Spleen (tissue), 11 donors: ENCODE results near the gene BCAR1. TPM values are rescaled to one million over a fixed set of nuclear protein-coding genes. Genes with fewer than 3 reads are reported as not detected.
A peak's percentile ranks its signal among the peaks of the same experiment; 100 is the strongest.

Experiments used
- DNase-seq: peaks from one replicate; pipeline ENCODE4 v3.0.0-alpha.2; 2020
- H3K27ac ChIP-seq, 8 donors: fragments of 200-600 bp; sonication (generic) in 7 of 8; 1 replicate in 4 of 8; 2 replicates in 4 of 8; pipeline versions ENCODE4 v1.5.0 to v1.8.0; 2016 to 2021; ENCODE audit warnings: inconsistent platforms in 4 of 8, mild to moderate bottlenecking in 4 of 8, moderate library complexity in 1 of 8
- H3K27me3 ChIP-seq, 7 donors: fragments of 200-600 bp; sonication (generic) in 6 of 7; replicated peaks in 1 of 7; 1 replicate in 4 of 7; 2 replicates in 3 of 7; pipeline versions ENCODE4 v1.5.0 to v1.8.0; 2016 to 2021; ENCODE audit warnings: inconsistent platforms in 3 of 7, mild to moderate bottlenecking in 1 of 7
- H3K36me3 ChIP-seq, 6 donors: fragments of 200-600 bp; sonication (generic) in 5 of 6; 1 replicate in 4 of 6; 2 replicates in 2 of 6; pipeline versions ENCODE4 v1.5.0 to v1.8.0; 2016 to 2021; ENCODE audit warnings: inconsistent platforms in 2 of 6
- H3K4me1 ChIP-seq, 6 donors: fragments of 200-600 bp; sonication (generic) in 5 of 6; 1 replicate in 3 of 6; 2 replicates in 3 of 6; pipeline versions ENCODE4 v1.5.0 to v1.8.0; 2016 to 2021; ENCODE audit warnings: inconsistent platforms in 3 of 6
- H3K4me3 ChIP-seq, 8 donors: fragments of 200-600 bp; sonication (generic) in 7 of 8; 1 replicate in 4 of 8; 2 replicates in 4 of 8; pipeline versions ENCODE4 v1.5.0 to v1.8.0; 2016 to 2021; ENCODE audit warnings: inconsistent platforms in 4 of 8, mild to moderate bottlenecking in 4 of 8, moderate library complexity in 2 of 8
- H3K9me3 ChIP-seq, 8 donors: fragments of 200-600 bp; sonication (generic) in 7 of 8; 1 replicate in 4 of 8; 2 replicates in 4 of 8; pipeline versions ENCODE4 v1.5.0 to v1.8.0; 2016 to 2021; ENCODE audit warnings: inconsistent platforms in 4 of 8
- POLR2A ChIP-seq, 3 donors: fragments of 450-650 bp; IDR thresholded peaks; one replicate each; pipeline ENCODE4 v1.5.1; 2017; ENCODE audit warnings: antibody characterized with exemption in 3 of 3, mild to moderate bottlenecking in 1 of 3
- POLR2AphosphoS5 ChIP-seq, 3 donors: sonication (generic); formaldehyde crosslinking; IDR thresholded peaks; one replicate each; pipeline ENCODE4 v1.5.1; 2017; ENCODE audit warnings: antibody characterized with exemption in 3 of 3
- WGBS, 5 donors: extraction: QIAGEN DNeasy Blood & Tissue Kit in 3 of 5; methylation state at CpG; one replicate each; pipeline versions ENCODE4 v1.1.5 to v1.1.7; 2013 to 2018; 5-methylcytosine and 5-hydroxymethylcytosine counted together
- intact Hi-C: fragments of 100-400 bp; cut with DNase I; formaldehyde crosslinking; loops from one replicate; pipeline ENCODE4 v1.15.0; 2023; ENCODE audit warnings: low total_unique reads
- polyA plus RNA-seq, 3 donors: library from polyadenylated mRNA; stranded (reverse); fragments of 200-250 nt; gene quantifications; one replicate each; pipeline ENCODE4 v1.2.1, GENCODE V29; 2013
- total RNA-seq, 7 donors: library from RNA; depleted of rRNA in 3 of 7; stranded (reverse); fragments of >200 nt in 3 of 7; fragmentation: NEBNext Ultra II Directional in 4 of 7; extraction: Animal tissue kit (Norgen Biotek cat#: 25700) in 4 of 7; gene quantifications; one replicate each; pipeline versions ENCODE4 v1.1.0 to v1.2.1, GENCODE V29; 2016 to 2021
- TF ChIP-seq, protein P1 (sequence below), 11 experiments: fragments of 200-600 bp in 7 of 11; fragments of 450-650 bp in 4 of 11; sonication (generic) in 4 of 11; IDR thresholded peaks in 8 of 11; conservative IDR thresholded peaks in 3 of 11; 1 replicate in 7 of 11; 2 replicates in 4 of 11; pipeline versions ENCODE4 v1.4.0 to v1.8.0; 2016 to 2021; ENCODE audit warnings: antibody characterized with exemption in 11 of 11, inconsistent platforms in 4 of 11, mild to moderate bottlenecking in 1 of 11
- donor health status: healthy with polysubstance abuse.
- donor health status: DM: no; HTN: no; CAD: no; lungs with moderate emphysema.
- donor health status: DM: no; HTN: no; CAD: no.
- donor health status: Bipolar disorder and iron deficiency.
- donor health status: healthy.
- donor health status: DM: no; HTN: no; CAD: no.
- donor health status: DM: yes; HTN: yes; CAD: no.

The BCAR1 gene
- total and polyA plus RNA-seq, 10 donors, result 14.6 to 164 (median 71.9) TPM

DNA sequence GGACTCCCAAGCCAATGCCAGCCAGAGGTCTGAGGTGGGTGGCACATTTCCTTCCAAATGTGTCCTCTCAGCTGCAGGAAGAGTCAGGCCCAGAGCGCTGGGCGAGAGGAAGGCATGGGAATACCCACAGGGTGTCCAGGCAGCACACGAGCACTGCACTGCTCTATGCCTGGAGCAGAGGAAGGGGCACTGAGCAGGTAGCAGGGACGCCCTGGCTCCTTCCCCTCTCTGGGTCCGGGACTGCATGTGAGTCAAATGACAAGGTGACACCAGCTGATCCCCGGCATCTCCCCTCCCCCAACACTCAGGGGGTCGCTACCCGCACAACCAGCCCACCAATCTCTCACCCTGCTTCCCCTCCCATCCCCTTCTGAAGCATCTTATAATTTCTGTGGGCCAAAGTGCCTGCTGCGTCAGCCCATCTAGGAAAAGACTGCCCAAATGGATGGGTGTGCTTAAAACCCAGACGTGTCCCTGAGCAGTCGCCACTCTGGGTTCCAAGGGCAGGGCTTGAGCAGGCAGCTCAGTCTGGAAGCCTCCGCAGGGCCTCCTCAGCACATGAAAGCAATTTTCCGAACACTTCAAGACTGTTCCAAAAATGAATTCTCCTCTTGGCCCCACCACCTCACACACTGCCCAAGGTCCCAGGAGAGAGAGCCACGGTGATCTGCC, 12.0 kb upstream of the BCAR1 start:
- no peak for DNase-seq
- peak overlapping the region in 6 of 8 donors; percentile 51 to 83 (median 62) for H3K4me3 ChIP-seq
- intact Hi-C loops, result no loop called here
- peak overlapping the region in 7 of 8 donors; percentile 89 to 97 (median 92) for H3K27ac ChIP-seq
- H3K27me3 ChIP-seq, result peaks cover 0 to 86% (median 20%) of the 10 kb centered on the region in 7 donors
- WGBS, 5 donors, result 48 to 77% (median 66%) methylated on average over 11 to 14 of the region's 14 CpGs
- H3K36me3 ChIP-seq, result no peaks in the 10 kb centered on the region
- H3K4me1 ChIP-seq, result peaks cover 28 to 95% (median 56%) of the 10 kb centered on the region in 6 donors
- no peaks in the 10 kb centered on the region for H3K9me3 ChIP-seq
- TF ChIP-seq, protein P1, sequence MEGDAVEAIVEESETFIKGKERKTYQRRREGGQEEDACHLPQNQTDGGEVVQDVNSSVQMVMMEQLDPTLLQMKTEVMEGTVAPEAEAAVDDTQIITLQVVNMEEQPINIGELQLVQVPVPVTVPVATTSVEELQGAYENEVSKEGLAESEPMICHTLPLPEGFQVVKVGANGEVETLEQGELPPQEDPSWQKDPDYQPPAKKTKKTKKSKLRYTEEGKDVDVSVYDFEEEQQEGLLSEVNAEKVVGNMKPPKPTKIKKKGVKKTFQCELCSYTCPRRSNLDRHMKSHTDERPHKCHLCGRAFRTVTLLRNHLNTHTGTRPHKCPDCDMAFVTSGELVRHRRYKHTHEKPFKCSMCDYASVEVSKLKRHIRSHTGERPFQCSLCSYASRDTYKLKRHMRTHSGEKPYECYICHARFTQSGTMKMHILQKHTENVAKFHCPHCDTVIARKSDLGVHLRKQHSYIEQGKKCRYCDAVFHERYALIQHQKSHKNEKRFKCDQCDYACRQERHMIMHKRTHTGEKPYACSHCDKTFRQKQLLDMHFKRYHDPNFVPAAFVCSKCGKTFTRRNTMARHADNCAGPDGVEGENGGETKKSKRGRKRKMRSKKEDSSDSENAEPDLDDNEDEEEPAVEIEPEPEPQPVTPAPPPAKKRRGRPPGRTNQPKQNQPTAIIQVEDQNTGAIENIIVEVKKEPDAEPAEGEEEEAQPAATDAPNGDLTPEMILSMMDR (IDR thresholded peaks at IDR 0.05 in 8 of 11, conservative IDR thresholded peaks at IDR 0.05 in 3 of 11), result no peak
- no peak for TF ChIP-seq POLR2A (IDR thresholded peaks at IDR 0.05)
- TF ChIP-seq POLR2AphosphoS5 (IDR thresholded peaks at IDR 0.05), result no peak

DNA sequence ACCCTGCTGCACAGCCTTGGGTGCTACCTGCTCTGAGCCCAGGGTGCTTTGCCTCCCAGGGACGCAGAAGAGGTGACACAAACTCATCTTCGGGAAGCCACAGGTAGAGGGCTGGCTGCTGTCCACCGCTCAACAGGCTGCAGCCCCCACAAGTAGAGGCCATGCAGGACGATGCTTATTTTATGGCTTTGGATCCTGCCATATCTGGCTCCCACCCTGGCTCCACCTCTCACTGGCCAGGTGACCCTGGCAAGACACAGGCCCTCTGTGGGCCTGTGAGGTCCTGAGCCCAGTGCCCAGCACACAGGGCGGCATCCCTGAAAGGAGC, 11.3 kb upstream of the BCAR1 start:
- intact Hi-C loops, result no loop called here
- DNase-seq, result no peak
- peak overlapping the region in 4 of 8 donors; percentile 61 to 83 (median 70) for H3K4me3 ChIP-seq
- no peaks in the 10 kb centered on the region for H3K9me3 ChIP-seq
- H3K27ac ChIP-seq, result peak overlapping the region in 6 of 8 donors; percentile 89 to 97 (median 93)
- WGBS, 5 donors, result 44 to 100% (median 78%) methylated on average over 2 to 5 of the region's 5 CpGs
- no peaks in the 10 kb centered on the region for H3K36me3 ChIP-seq
- peaks cover 0 to 86% (median 20%) of the 10 kb centered on the region in 7 donors for H3K27me3 ChIP-seq
- peaks cover 31 to 96% (median 58%) of the 10 kb centered on the region in 6 donors for H3K4me1 ChIP-seq
- TF ChIP-seq, protein P1 (IDR thresholded peaks at IDR 0.05 in 8 of 11, conservative IDR thresholded peaks at IDR 0.05 in 3 of 11), result no peak
- no peak for TF ChIP-seq POLR2A (IDR thresholded peaks at IDR 0.05)
- TF ChIP-seq POLR2AphosphoS5 (IDR thresholded peaks at IDR 0.05), result no peak

DNA sequence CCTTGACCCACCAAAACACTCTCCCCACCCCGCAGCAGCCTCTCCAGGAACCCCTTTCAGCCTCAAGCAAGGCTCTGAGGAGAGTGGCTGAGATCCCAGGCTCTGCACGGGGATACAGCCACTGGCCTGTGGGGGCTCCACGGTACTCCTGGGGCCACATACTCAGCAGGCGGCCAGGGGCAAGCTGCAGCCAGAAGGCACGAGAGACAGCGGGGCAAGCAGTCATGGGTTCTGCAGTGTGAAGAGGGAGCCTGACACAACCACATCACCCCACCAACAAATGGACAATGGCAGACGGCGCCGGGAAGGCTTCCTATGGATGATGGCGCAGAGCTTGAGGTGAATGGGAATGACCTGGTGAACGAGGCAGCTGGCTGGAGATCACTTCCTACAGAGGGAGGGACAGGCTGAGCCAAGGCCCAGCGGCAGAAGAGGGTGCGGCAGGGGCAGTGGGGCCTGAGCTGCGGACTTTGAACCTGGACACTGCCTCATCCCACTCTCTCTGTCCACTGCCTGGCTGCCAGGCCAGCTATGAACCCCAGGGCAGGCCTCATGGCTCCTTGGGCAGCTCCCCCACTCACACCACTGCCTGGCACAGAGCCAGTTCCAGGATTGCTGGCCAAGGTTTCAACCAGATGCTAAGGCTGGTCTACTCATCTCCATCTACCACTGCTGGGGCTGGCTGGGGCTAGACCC, 10.8 kb upstream of the BCAR1 start:
- Histone ChIP-seq H3K9me3 (no peaks in the 10 kb centered on the region), H3K4me3 (peak overlapping the region in 2 of 8 donors; percentile 75 to 83), H3K4me1 (peaks cover 34 to 97% (median 63%) of the 10 kb centered on the region in 6 donors), H3K36me3 (no peaks in the 10 kb centered on the region), H3K27me3 (peaks cover 0 to 86% (median 20%) of the 10 kb centered on the region in 7 donors), H3K27ac (peak overlapping the region in 6 of 8 donors; percentile 89 to 97 (median 93))
- DNase-seq, result no peak
- WGBS, 5 donors, result 54 to 78% (median 73%) methylated on average over 11 to 14 of the region's 14 CpGs
- TF ChIP-seq, protein P1 (IDR thresholded peaks at IDR 0.05 in 8 of 11, conservative IDR thresholded peaks at IDR 0.05 in 3 of 11), result peak in 1 of 11 experiments; percentile 11
- TF ChIP-seq POLR2AphosphoS5 (IDR thresholded peaks at IDR 0.05), result peak; percentile 40 to 57 (median 53)
- no peak for TF ChIP-seq POLR2A (IDR thresholded peaks at IDR 0.05)
- intact Hi-C loops, result no loop called here

DNA sequence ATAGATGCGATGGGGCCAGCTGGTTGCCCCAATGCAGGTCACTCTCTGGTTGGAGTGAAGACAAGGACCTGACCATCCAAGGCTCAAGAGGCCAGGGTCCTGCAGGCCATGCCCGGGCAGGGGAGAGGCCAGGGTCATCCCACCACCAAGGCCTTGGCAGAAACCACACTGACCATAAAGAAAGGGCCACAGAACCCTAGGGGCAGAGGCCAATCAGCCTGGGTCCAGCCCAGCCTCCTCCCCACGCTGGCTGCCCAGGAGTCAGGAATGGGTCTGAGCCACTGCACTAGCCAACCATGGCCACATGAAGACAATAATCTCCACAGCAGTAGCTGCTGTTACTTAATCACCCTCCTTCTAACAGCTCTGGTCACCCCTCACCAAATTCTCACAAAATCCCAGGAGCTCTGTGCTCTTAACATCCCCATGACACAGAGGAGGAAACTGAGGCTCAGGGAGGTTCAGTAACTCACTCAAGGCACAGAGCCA, 10.2 kb upstream of the BCAR1 start:
- H3K9me3 ChIP-seq, result no peaks in the 10 kb centered on the region
- H3K36me3 ChIP-seq, result no peaks in the 10 kb centered on the region
- peaks cover 38 to 97% (median 63%) of the 10 kb centered on the region in 6 donors for H3K4me1 ChIP-seq
- 72 to 100% (median 76%) methylated on average over 2 to 3 of the region's 3 CpGs for WGBS, 5 donors
- H3K27me3 ChIP-seq, result peaks cover 0 to 86% (median 19%) of the 10 kb centered on the region in 7 donors
- DNase-seq, result no peak
- H3K27ac ChIP-seq, result peak overlapping the region in 5 of 8 donors; percentile 62 to 97 (median 92)
- intact Hi-C loops, result no loop called here
- H3K4me3 ChIP-seq, result peak overlapping the region in 1 of 8 donors; percentile 83
- TF ChIP-seq, protein P1 (IDR thresholded peaks at IDR 0.05 in 8 of 11, conservative IDR thresholded peaks at IDR 0.05 in 3 of 11), result no peak
- TF ChIP-seq POLR2AphosphoS5 (IDR thresholded peaks at IDR 0.05), result no peak
